GM11168 (cell line): Measurements from ENCODE around the gene THSD7B.

ENCODE experiments used
- in situ Hi-C: fragments of 300-500 bp; cut with MboI; formaldehyde crosslinking; loops from one replicate; pipeline ENCODE4 v1.12.0; 2022; ENCODE audit warnings: low sequenced_read_pairs; ENCODE audit not compliant: unreplicated experiment

THSD7B gene

GRCh38 chr2:137115081-137115794 is 349.9 kb downstream of the THSD7B start:
- in situ Hi-C loops = no loop called here

GRCh38 chr2:137115795-137116089 is 350.4 kb downstream of the THSD7B start:
- in situ Hi-C loops = no loop called here

GRCh38 chr2:137117385-137117784 is 352.0 kb downstream of the THSD7B start:
- in situ Hi-C loops = no loop called here

GRCh38 chr2:137118140-137118539 is 352.8 kb downstream of the THSD7B start:
- in situ Hi-C loops = no loop called here

GRCh38 chr2:137123226-137123625 is 357.9 kb downstream of the THSD7B start:
- in situ Hi-C loops = no loop called here

- in situ Hi-C loops = no loop called here
These were observed 367.9 kb downstream of the THSD7B start for GRCh38 chr2:137133225-137133624.

GRCh38 chr2:137138263-137138662 is 372.9 kb downstream of the THSD7B start:
- in situ Hi-C loops = no loop called here

- in situ Hi-C loops = no loop called here
These were observed 386.4 kb downstream of the THSD7B start for GRCh38 chr2:137151731-137152130.

- in situ Hi-C loops = no loop called here
These were observed 389.6 kb downstream of the THSD7B start for GRCh38 chr2:137154946-137155345.

- in situ Hi-C loops = no loop called here
These were observed 390.2 kb downstream of the THSD7B start for GRCh38 chr2:137155356-137156104.

- in situ Hi-C loops = no loop called here
These were observed 391.0 kb downstream of the THSD7B start for GRCh38 chr2:137156221-137156844.

- in situ Hi-C loops = no loop called here
These were observed 392.5 kb downstream of the THSD7B start for GRCh38 chr2:137157851-137158250.

GRCh38 chr2:137161250-137161649 is 395.9 kb downstream of the THSD7B start:
- in situ Hi-C loops = no loop called here

GRCh38 chr2:137165968-137166367 is 400.6 kb downstream of the THSD7B start:
- in situ Hi-C loops = no loop called here

- in situ Hi-C loops = no loop called here
These were observed 402.3 kb downstream of the THSD7B start for GRCh38 chr2:137167651-137168050.

- in situ Hi-C loops = no loop called here
These were observed 403.2 kb downstream of the THSD7B start for GRCh38 chr2:137168552-137168951.

- in situ Hi-C loops = no loop called here
These were observed 406.8 kb downstream of the THSD7B start for GRCh38 chr2:137172162-137172561.

GRCh38 chr2:137173463-137173862 is 408.1 kb downstream of the THSD7B start:
- in situ Hi-C loops = no loop called here

- in situ Hi-C loops = no loop called here
These were observed 409.9 kb downstream of the THSD7B start for GRCh38 chr2:137175246-137175645.

- in situ Hi-C loops = no loop called here
These were observed 413.6 kb downstream of the THSD7B start for GRCh38 chr2:137178951-137179377.

- in situ Hi-C loops = no loop called here
These were observed 414.2 kb downstream of the THSD7B start for GRCh38 chr2:137179542-137179941.
